RPMI8226 (cell line): Measurements from ENCODE around the gene TAP1.
"Not testable (repeated sequence)": the region's sequence is repeated elsewhere in the genome, so short reads cannot be mapped to it uniquely, and the experiment has no call there.

ENCODE experiments used
- DNase-seq: peaks from one replicate; pipeline ENCODE4 v3.0.0-alpha.2; 2015

The TAP1 gene

GRCh38 chr6:32839356-32839755, 14.1 kb downstream of the TAP1 start:
- no peak for DNase-seq

GRCh38 chr6:32838114-32838958, 15.2 kb downstream of the TAP1 start, which contains the start of gene TAP2:
TSS of gene TAP2 (minus strand) at chr6:32838739. CDS start at chr6:32838233, 506 bp downstream.
- DNase-seq, result peak; percentile 96

- peak; percentile 9 for DNase-seq
These were observed 15.8 kb downstream of the TAP1 start for GRCh38 chr6:32837651-32838113.

GRCh38 chr6:32836873-32837272, 16.6 kb downstream of the TAP1 start:
- DNase-seq, result no peak

GRCh38 chr6:32835167-32835893, 18.2 kb downstream of the TAP1 start:
- DNase-seq, result no peak

GRCh38 chr6:32833664-32834063, 19.8 kb downstream of the TAP1 start:
- DNase-seq, result no peak

GRCh38 chr6:32832535-32832934, 21.0 kb downstream of the TAP1 start:
- no peak for DNase-seq

- no peak for DNase-seq
These were observed 22.6 kb downstream of the TAP1 start for GRCh38 chr6:32830936-32831335.

- no peak for DNase-seq
These were observed 23.5 kb downstream of the TAP1 start for GRCh38 chr6:32830017-32830416.

- no peak for DNase-seq
These were observed 24.0 kb downstream of the TAP1 start for GRCh38 chr6:32829495-32829894.

- DNase-seq, result no peak
These were observed 26.5 kb downstream of the TAP1 start for GRCh38 chr6:32827025-32827424.

- peak; percentile 6 for DNase-seq
These were observed 27.5 kb downstream of the TAP1 start for GRCh38 chr6:32825966-32826365.

GRCh38 chr6:32819729-32820128, 33.8 kb downstream of the TAP1 start:
- no peak for DNase-seq

- no peak for DNase-seq
These were observed 34.6 kb downstream of the TAP1 start for GRCh38 chr6:32818867-32819266.

GRCh38 chr6:32816746-32817204, 36.7 kb downstream of the TAP1 start, which contains the start of gene HLA-DOB:
TSS of gene HLA-DOB (minus strand) at chr6:32817002. CDS start at chr6:32816951, 51 bp downstream.
- DNase-seq, result no peak

GRCh38 chr6:32815996-32816395, 37.5 kb downstream of the TAP1 start:
- peak; percentile 43 for DNase-seq

- DNase-seq, result no peak
These were observed 38.4 kb downstream of the TAP1 start for GRCh38 chr6:32815115-32815514.

GRCh38 chr6:32814145-32814544, 39.4 kb downstream of the TAP1 start:
- DNase-seq, result no peak

GRCh38 chr6:32809171-32809570, 44.3 kb downstream of the TAP1 start:
- no peak for DNase-seq

GRCh38 chr6:32807020-32807580, 46.4 kb downstream of the TAP1 start:
- DNase-seq, result no peak

- DNase-seq, result not testable (repeated sequence)
These were observed 48.1 kb downstream of the TAP1 start for GRCh38 chr6:32805404-32805803.

- no peak for DNase-seq
These were observed 50.1 kb downstream of the TAP1 start for GRCh38 chr6:32803416-32803815.

GRCh38 chr6:32799740-32800139, 53.8 kb downstream of the TAP1 start:
- DNase-seq, result no peak
